NCI-H524 (cell line): ENCODE results near the gene KIF22.
"Not testable (repeated sequence)": the region's sequence is repeated elsewhere in the genome, so short reads cannot be mapped to it uniquely, and the experiment has no call there.

Source experiments
- DNase-seq, 2 experiments: peaks; one replicate each; lab custom pipeline; 2025; lab: John Stamatoyannopoulos, UW

The KIF22 gene

GRCh38 chr16:29766571-29766970 is 24.0 kb upstream of the KIF22 start:
- no peak for DNase-seq

DNA sequence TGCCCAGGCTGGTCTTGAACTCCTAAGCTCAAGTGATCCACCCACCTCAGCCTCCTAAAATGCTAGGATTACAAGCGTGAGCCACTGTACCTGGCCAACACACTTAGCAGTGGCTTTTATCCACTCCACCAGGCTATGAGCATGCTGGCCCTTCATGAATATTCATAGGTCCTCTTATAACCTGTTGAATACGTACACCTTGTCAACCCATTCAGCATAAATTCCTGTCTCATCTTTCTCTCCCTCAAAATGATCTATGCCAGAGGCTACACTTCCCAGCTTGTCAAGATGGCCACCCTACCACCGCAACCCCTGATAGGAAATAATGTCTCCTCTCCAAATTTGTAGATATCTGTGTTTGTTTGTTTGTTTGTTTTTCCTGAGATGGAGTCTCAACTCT is 23.5 kb upstream of the KIF22 start:
- DNase-seq, result no peak

- DNase-seq, result no peak
Measured at GRCh38 chr16:29769507-29769906, 21.0 kb upstream of the KIF22 start.

GRCh38 chr16:29770250-29770929 is 20.2 kb upstream of the KIF22 start:
- peak in 1 of 2 experiments; percentile 12 for DNase-seq

DNA sequence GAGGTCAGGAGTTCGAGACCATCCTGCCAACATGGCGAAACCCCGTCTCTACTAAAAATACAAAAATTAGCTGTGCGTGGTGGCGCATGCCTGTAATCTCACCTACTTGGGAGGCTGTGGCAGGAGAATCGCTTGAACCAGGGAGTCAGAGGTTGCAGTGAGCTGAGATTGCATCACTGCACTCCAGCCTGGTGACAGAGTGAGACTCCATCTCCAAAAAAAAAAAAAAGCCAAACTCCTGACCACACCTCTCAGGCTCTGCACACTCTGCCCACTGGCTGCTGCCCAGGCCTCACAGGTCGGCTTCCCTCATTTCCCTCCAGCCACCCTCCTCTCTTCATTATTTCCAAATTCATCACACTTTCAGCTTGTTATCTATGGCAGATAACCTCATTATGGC is 18.2 kb upstream of the KIF22 start:
- DNase-seq, result not testable (repeated sequence)

GRCh38 chr16:29774730-29775129 is 15.8 kb upstream of the KIF22 start:
- DNase-seq, result no peak

- peak; percentile 21 to 59 for DNase-seq
Measured at GRCh38 chr16:29775742-29776408, 14.7 kb upstream of the KIF22 start.

DNA sequence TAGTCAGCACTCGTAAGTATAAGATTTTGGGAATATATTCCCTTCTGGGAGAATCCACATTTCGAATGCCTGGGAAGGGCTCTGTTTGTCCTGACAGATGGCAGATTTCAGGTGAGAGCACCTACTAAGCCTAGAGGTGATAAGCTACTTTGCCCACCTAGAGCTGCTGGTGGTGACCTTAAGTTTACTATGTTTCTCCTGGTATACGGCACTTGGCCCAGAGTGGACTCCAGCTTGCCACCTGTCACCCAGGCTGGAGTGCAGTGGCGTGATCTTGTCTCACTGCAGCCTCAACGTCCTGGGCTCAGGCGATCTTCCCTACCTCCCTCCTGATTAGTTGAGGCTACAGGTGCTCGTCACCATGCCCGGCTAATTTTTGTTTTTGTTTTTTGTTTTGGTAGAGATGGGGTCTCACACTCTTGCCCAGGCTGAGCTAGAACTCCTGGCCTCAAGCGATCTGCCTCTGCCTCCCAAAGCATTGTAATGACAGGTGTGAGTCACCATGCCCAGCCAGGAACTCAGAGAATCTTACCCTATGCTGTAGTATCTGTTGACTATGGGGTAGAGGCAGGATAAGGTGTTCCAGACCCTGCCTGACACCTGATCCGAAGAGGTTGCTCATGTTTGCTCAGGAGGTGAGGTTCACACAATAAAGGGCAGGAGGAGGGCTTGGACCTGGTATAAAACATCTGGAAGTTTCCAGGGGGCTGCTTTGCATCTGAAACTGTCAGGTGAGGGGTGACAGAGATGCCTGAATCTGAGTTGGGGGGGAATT is 12.8 kb upstream of the KIF22 start, which contains the start of gene ZG16:
TSS of gene ZG16 (plus strand) at position 681 of the 775 bp plus-strand sequence. CDS start 1,011 bp downstream, outside the sequence.
- no peak for DNase-seq

DNA sequence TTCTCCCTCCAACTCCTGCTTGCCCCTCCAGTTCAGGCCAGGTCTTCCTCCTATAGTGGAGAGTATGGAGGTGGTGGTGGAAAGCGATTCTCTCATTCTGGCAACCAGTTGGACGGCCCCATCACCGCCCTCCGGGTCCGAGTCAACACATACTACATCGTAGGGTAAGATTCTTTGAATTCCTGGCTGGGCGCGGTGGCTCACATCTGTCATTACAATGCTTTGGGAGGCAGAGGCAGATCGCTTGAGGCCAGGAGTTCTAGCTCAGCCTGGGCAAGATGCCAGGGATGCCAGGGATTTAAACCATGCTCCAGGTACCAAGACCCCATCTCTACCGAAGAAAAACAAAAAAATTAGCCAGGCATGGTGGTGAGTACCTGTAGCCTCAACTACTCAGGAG is 11.1 kb upstream of the KIF22 start:
- no peak for DNase-seq

GRCh38 chr16:29783094-29783953 is 7.2 kb upstream of the KIF22 start:
- not testable (repeated sequence) for DNase-seq

DNA sequence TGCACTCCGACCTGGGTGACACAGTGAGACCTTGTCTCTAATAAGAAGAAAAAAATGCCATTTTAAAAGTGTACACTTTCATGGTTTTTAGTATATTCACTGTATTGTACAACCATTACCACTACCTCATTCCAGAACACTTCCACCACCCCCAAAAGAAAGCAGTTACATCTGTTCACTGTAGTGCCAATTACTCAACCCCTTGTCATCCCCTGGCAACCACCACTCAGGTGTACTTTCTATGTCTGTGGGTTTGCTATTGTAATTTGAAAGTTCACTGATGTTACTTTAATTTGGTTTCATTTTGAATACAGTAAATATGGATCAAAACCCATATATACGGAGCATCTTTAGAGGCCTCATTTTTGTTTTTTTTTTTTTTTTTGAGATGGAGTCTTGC is 6.4 kb upstream of the KIF22 start:
- no peak for DNase-seq

DNA sequence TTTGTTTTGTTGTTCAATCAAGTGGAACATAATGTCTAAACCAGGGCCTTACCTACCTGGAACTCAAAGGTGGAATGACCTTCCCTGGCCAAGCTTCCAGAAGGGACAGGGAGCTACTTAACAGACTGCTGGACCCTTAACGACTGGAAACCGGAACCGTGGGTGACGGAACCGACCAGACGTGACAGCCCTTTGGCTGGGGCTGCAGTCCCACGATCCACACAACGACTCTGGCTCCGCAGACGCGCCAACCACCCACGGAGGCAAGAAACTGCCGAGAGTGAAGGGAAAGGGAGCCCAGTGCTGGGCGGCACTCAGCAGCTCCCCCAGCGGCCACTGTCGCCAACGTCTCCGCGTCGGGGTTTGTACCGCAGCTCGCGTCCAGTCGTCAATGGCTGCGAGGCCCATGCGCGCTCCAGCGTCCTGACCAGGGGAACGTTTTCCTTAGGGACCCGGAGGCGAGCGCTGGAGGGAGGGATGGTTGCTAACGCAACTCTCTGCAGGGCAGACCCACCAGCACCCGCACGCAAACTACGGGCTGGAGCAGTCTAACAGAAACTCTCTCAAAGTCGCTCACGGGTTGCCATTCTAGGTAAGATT is 5.5 kb upstream of the KIF22 start:
- no peak for DNase-seq

DNA sequence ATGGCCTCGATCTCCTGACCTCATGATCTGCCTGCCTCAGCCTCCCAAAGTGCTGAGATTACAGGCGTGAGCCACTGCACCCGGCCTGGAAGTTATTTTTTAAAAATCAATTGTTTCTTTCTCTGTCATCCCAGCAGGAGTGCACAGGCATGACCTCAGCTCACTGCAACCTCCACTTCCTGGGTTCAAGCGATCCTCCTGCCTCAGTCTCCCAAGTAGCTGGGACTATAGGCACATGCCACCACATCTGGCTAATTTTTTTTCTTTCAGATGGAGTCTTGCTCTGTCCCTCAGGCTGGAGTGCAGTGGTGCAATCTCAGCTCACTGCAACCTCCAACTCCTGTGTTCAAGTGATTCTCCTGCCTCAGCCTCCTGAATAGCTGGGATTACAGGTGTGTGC is 3.4 kb upstream of the KIF22 start:
- not testable (repeated sequence) for DNase-seq

- DNase-seq, result no peak
Measured at GRCh38 chr16:29789775-29790182, 772 bp upstream of the KIF22 start.

DNA sequence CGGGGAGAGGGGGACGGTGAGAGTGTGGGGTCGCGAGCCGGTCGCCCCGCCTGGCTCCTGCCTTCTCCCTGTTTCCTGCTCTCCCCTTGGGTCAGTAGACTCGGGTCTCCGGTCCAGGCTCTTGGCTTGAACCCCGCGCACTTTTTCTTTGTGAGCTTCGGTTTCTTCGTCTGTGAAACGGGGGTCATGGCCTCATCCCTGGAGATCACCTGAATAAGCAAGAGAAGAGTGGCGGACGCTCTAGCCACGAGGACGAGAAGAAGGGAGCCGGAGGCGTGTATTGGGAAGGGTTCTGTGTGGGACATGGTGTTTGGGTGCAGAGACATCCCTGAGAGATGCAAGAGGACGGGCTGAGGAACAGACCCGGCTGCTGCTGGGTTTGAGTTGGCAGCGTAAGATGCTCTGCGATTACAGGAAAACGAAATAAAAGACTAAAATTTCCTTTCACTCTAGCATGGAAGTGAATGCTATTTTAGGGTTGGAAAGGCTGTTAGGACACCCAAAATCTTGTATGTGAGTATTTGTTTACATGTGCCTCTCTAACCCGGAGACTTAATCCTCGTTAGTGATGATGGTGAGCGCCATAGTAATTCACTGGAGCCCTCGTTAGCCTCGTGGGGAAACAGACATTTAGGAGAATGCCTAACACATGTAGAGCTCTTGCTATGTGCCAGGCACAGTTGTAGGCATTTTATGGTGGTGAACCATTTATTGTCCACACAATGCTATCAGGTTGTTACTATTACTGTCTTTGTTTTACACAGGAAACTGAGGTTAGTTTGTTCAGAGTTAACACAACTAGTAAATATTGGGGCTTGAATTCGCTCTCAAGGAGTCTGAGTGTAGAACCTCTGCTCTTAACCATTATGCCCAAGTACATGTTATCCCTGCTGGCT is 646 bp downstream of the KIF22 start:
- peak in 1 of 2 experiments; percentile 52 for DNase-seq

DNA sequence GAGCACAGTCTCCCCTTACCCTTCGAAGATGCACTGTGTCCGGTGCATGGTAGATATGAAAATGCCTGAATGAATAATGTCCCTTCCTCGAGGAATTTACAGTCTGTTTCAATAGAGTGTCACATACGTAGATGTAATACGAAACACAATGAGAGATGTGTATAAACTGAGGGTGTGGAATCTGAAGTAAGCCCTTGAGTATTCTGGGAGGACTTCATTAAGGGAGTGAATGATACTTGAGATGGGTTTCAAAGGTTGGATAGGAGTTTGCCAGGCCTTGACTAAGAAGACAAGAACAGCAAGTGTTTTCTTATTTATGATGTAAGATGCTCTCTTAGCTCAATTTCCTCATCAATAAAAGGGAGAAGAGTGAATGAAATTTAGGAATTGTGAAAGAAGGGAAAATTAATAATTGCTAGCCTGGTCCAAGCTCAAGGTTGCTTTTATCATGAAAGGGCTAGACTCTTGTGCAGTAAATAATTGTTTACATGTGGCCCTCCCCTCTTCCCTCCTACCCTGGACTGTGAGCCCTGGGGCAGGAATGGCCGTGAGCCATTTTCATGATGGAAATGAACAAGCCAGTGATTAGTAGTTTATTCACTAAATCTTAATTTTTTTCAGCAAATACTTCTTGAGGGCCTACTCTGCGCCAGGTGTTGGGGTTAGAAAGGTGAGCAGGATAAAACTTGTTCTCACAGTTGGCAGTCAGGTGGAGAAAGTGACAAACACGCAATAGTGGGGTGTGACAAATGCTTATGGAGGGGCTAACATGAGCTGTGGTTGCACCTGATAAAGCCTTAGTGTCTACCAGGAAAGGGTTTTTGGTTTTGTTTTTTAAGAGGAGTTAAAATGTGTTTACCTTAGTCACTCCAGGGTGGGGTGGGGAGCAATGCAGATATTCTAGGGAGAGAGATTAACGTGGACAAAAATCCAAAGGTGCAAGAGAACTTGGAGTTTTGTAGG is 1.6 kb downstream of the KIF22 start:
- DNase-seq, result no peak

- DNase-seq, result not testable (repeated sequence)
Measured at GRCh38 chr16:29793153-29793552, 2.6 kb downstream of the KIF22 start.

GRCh38 chr16:29794231-29794710 is 3.7 kb downstream of the KIF22 start:
- DNase-seq, result no peak

- DNase-seq, result no peak
Measured at GRCh38 chr16:29802416-29802935, 11.9 kb downstream of the KIF22 start.
